Measurements from ENCODE around the gene ZNF224. TPM values are rescaled to one million over a fixed set of nuclear protein-coding genes. Genes with fewer than 3 reads are reported as not detected.

Gene ZNF224
- total RNA-seq, 4 donors from 2014 or later, result 10.4 to 36.9 (median 17.5) TPM

- no peak for DNase-seq (ENCODE audit: low spot score)
- TF ChIP-seq CTCF (IDR thresholded peaks at IDR 0.05), result no peak
- no peak for ATAC-seq (ENCODE audit: low FRiP score)
Measured at GRCh38 chr19:44066305-44066704, 27.9 kb upstream of the ZNF224 start.

- no peak for ATAC-seq (ENCODE audit: low FRiP score)
- no peak for TF ChIP-seq CTCF (IDR thresholded peaks at IDR 0.05)
Measured at GRCh38 chr19:44069415-44069814, 24.7 kb upstream of the ZNF224 start.

GRCh38 chr19:44071824-44072542 is 22.2 kb upstream of the ZNF224 start, which contains the start of gene ZNF284:
Gene ZNF284, plus strand, starts transcription at chr19:44072159. Its CDS starts 4,231 bp downstream, at chr19:44076390.
- no peak for TF ChIP-seq CTCF (IDR thresholded peaks at IDR 0.05)
- DNase-seq (ENCODE audit: low spot score) (peak; percentile 52), ATAC-seq (ENCODE audit: low FRiP score) (peak; percentile 100)

More at GRCh38 chr19:44069415-44069814, 24.7 kb upstream of the ZNF224 start:
- DNase-seq (ENCODE audit: low spot score), result no peak

GRCh38 chr19:44072543-44073401 is 21.4 kb upstream of the ZNF224 start:
- ATAC-seq (ENCODE audit: low FRiP score), result no peak
- no peak for TF ChIP-seq CTCF (IDR thresholded peaks at IDR 0.05)

GRCh38 chr19:44076325-44076724 is 17.8 kb upstream of the ZNF224 start:
- no peak for TF ChIP-seq CTCF (IDR thresholded peaks at IDR 0.05)
- ATAC-seq (ENCODE audit: low FRiP score), result no peak
- DNase-seq (ENCODE audit: low spot score), result no peak

More at GRCh38 chr19:44072543-44073401, 21.4 kb upstream of the ZNF224 start:
- no peak for DNase-seq (ENCODE audit: low spot score)

GRCh38 chr19:44092108-44092507 is 2.1 kb upstream of the ZNF224 start:
- ATAC-seq (ENCODE audit: low FRiP score) (no peak), DNase-seq (ENCODE audit: low spot score) (no peak)
- TF ChIP-seq CTCF (IDR thresholded peaks at IDR 0.05), result no peak

Data from omental fat pad (tissue), 4 donors.